Muscle of leg (tissue), 11 donors: Measurements from ENCODE around the gene NUDT16L1. TPM values are rescaled to one million over a fixed set of nuclear protein-coding genes. Genes with fewer than 3 reads are reported as not detected.
A peak's percentile ranks its signal among the peaks of the same experiment; 100 is the strongest.

Source experiments
- DNase-seq: peaks from one replicate; pipeline ENCODE4 v3.0.0; 2013
- H3K27ac ChIP-seq: one replicate; pipeline ENCODE4 v1.5.1; 2013; ENCODE audit warnings: mild to moderate bottlenecking, low read length, control low read depth
- H3K27me3 ChIP-seq: one replicate; pipeline ENCODE4 v1.6.1; 2013; ENCODE audit warnings: low read length; ENCODE audit not compliant: control insufficient read depth, insufficient read depth
- H3K36me3 ChIP-seq: one replicate; pipeline ENCODE4 v1.6.1; 2013; ENCODE audit warnings: low read length; ENCODE audit not compliant: control insufficient read depth, insufficient read depth
- H3K4me1 ChIP-seq: one replicate; pipeline ENCODE4 v1.6.1; 2013; ENCODE audit warnings: low read length; ENCODE audit not compliant: control insufficient read depth, insufficient read depth
- H3K4me3 ChIP-seq: one replicate; pipeline ENCODE4 v1.5.1; 2013; ENCODE audit warnings: low read length, control low read depth
- H3K9me3 ChIP-seq: replicated peaks from 2 replicates; pipeline ENCODE4 v1.6.1; 2013; ENCODE audit warnings: low read depth, low read length; ENCODE audit not compliant: control insufficient read depth
- WGBS: methylation state at CpG from one replicate; pipeline ENCODE4 v1.1.5; 2013; ENCODE audit warnings: missing lambda C conversion rate; ENCODE audit not compliant: insufficient coverage; 5-methylcytosine and 5-hydroxymethylcytosine counted together
- polyA plus RNA-seq, 8 donors: library from polyadenylated mRNA; unstranded; fragments of 120-200 nt; gene quantifications; one replicate each; pipeline versions ENCODE4 v1.2.1 to v1.2.3, GENCODE V29; 2013; ENCODE audit warnings: inconsistent platforms in 1 of 8, low replicate concordance in 1 of 8; ENCODE audit not compliant: insufficient read length in 8 of 8, insufficient read depth in 1 of 8
- total RNA-seq: library from RNA; stranded (reverse); fragments of 120-200 nt; gene quantifications from one replicate; pipeline ENCODE4 v1.2.4, GENCODE V29; 2013

Gene NUDT16L1
- total and polyA plus RNA-seq, 9 donors, result 24.9 to 32.2 (median 27.8) TPM

DNA sequence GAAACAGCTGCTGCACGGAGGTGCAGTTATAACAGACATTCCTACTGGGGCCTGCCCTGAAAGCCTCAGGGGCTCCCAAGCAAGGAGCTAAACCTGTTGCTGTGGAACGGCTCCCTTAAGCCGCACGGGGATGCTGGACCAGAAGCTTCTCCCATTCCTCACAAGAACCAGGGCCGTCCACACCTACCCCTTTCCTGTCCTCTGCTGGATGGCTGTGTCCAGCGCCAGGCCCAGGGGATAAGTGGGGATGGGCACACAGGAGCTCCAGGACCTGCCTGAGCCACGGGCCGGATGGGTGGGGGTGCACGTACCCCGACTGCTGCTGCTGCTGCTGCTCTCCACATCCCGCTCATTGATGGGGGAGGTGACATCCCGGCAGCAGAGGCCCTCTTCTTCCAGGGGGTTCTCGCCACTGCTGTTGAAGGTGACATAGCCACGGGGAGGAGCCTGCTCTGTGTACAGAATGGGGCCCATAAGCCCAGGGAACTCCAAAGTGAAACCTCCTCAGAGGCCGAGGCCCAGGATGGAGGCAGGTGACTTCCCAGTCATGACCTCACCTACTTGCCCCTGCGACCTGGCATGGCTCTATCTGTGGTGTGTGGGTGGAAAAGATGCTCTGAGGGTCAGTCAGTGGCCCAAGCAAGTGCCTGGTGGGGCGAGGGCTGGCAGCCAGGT, 8.6 kb downstream of the NUDT16L1 start:
- Histone ChIP-seq H3K27me3 (no peaks in the 10 kb centered on the region), H3K4me1 (no peaks in the 10 kb centered on the region), H3K36me3 (peaks cover 87% of the 10 kb centered on the region), H3K27ac (no peak overlapping the region), H3K9me3 (no peaks in the 10 kb centered on the region), H3K4me3 (no peak overlapping the region)
- 81% methylated on average over 7 of the region's 17 CpGs for WGBS
- no peak for DNase-seq

DNA sequence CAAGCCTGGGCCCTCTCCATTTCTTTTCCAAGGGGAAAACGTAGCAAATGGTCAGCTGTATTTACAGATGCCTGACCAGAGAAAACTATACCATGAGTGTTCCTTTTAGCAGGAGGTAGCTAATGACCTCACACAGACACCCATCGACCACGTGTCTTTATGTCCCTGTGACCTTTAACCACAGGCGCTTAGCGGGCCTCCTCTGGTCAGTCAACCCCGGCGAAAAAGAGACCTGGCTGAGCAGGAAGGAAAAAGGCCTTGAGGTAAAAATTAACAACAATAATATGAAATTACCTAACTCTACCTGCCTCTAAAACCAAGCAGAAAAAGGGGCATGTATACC, 9.1 kb downstream of the NUDT16L1 start:
- Histone ChIP-seq H3K27ac (no peak overlapping the region), H3K36me3 (peaks cover 87% of the 10 kb centered on the region), H3K4me1 (no peaks in the 10 kb centered on the region), H3K27me3 (no peaks in the 10 kb centered on the region), H3K9me3 (no peaks in the 10 kb centered on the region), H3K4me3 (no peak overlapping the region)
- WGBS, result 53% methylated on average over 3 of the region's 7 CpGs
- DNase-seq, result no peak

DNA sequence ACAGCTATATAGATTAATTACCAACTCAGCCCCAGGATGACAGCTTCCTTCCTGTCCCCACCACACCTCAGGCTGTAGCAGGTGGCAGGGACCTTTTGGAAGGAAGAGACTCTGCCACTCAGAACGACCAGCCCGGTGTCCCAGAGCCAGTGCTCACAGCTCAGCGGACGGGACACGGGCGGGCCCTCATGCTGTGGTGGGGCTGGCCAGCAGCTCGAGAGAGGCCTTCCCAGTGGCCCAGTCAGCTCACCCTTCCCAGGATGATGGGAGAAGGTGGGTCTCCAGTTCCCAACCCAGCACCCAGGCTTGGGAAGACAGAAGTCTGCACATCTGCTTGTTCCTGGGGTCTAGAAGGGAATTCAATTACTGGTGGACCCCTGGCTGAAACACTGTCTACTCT, 10.5 kb downstream of the NUDT16L1 start:
- Histone ChIP-seq H3K27me3 (no peaks in the 10 kb centered on the region), H3K9me3 (no peaks in the 10 kb centered on the region), H3K27ac (no peak overlapping the region), H3K36me3 (peaks cover 72% of the 10 kb centered on the region), H3K4me3 (no peak overlapping the region), H3K4me1 (no peaks in the 10 kb centered on the region)
- no peak for DNase-seq
- WGBS, result 100% methylated on average over 1 of the region's 7 CpGs

DNA sequence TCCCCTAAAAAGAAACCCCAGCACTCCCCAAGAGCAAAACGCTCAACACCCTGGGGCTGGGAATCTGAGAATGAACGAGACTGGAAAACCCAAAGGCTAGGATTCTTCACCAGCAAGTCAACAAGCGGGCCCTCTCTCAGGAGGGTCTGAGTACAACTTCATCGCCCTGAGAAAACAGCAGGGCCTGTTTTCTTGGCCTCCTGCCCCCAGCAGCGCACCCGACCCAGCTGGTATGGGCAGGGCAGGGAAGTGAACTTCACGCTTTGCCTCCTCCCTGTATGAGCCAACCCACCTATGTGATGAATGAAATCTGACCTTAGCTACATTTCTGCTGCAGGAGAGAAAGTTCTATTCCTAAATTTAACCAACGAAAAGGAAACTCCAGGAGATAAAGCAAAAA, 11.1 kb downstream of the NUDT16L1 start:
- Histone ChIP-seq H3K9me3 (no peaks in the 10 kb centered on the region), H3K4me3 (no peak overlapping the region), H3K4me1 (no peaks in the 10 kb centered on the region), H3K27ac (no peak overlapping the region), H3K27me3 (no peaks in the 10 kb centered on the region), H3K36me3 (peaks cover 68% of the 10 kb centered on the region)
- WGBS, result 100% methylated on average over 2 of the region's 8 CpGs
- no peak for DNase-seq

DNA sequence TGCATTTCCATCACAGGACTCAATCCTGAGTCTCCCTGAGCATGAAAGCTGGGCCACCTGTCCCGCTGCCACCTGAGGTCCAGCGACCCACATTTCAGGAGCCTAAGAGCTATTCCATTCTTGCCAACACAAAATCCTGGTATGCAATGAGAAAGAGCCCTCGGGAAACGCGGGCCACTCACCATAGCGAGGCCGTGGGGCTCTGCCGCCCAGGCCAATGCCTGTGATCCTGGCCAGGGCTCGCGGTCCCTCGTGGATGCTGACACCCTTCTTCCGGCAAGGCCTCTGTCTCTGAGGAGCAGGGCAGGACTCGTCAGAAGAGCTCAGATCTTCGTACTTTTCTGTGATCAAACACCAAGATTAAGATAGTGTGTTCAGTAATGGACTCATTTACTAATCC, 11.6 kb downstream of the NUDT16L1 start:
- H3K4me3 ChIP-seq, result no peak overlapping the region
- H3K27ac ChIP-seq, result no peak overlapping the region
- H3K4me1 ChIP-seq, result no peaks in the 10 kb centered on the region
- DNase-seq, result no peak
- WGBS, result 94% methylated on average over 11 of the region's 14 CpGs
- peaks cover 68% of the 10 kb centered on the region for H3K36me3 ChIP-seq
- H3K9me3 ChIP-seq, result no peaks in the 10 kb centered on the region
- H3K27me3 ChIP-seq, result no peaks in the 10 kb centered on the region

DNA sequence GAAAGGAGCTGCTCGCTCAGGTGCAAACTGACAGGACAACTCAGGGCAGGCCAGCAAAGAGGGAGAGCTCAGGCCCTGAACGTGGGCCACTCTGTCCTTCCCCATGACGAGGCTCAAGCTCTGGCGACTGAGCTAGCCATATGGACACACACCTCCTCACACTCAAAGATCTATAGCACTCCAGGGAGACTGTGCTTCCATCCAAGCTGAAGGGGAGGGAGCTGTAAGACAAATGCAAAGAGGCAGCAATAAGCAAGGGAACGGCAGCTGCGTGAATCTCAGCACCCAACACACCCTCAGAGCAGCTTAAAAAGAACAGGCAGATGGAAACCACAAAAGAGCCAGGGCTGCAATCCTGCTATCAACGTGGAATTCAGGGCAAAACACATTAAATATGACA, 13.5 kb downstream of the NUDT16L1 start:
- peak; percentile 36 for DNase-seq
- 59% methylated on average over 4 of the region's 7 CpGs for WGBS
- Histone ChIP-seq H3K4me1 (no peaks in the 10 kb centered on the region), H3K36me3 (peaks cover 53% of the 10 kb centered on the region), H3K27me3 (no peaks in the 10 kb centered on the region), H3K4me3 (no peak overlapping the region), H3K9me3 (no peaks in the 10 kb centered on the region), H3K27ac (no peak overlapping the region)

DNA sequence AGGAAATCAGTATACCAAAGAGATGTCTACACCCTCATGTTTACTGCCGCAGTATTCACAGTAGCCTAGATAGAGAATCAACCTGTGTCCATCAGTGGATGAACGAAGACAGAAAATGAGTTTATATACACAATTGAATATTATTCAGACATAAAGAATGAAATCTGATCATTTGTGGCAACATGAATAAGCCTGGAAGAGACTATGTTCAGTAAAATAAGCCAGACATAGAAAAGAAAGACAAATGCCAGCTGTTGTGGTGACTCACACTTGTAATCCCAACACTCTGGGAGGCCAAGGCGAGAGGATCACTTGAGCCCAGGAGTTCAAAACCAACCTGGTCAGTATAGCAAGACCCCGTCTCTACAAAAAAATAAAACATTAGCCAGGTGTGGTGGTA, 16.1 kb downstream of the NUDT16L1 start:
- H3K4me1 ChIP-seq, result no peaks in the 10 kb centered on the region
- peaks cover 47% of the 10 kb centered on the region for H3K36me3 ChIP-seq
- DNase-seq, result no peak
- WGBS, result 100% methylated on average over 2 of the region's 4 CpGs
- no peak overlapping the region for H3K4me3 ChIP-seq
- H3K27me3 ChIP-seq, result no peaks in the 10 kb centered on the region
- H3K27ac ChIP-seq, result no peak overlapping the region
- H3K9me3 ChIP-seq, result no peaks in the 10 kb centered on the region

DNA sequence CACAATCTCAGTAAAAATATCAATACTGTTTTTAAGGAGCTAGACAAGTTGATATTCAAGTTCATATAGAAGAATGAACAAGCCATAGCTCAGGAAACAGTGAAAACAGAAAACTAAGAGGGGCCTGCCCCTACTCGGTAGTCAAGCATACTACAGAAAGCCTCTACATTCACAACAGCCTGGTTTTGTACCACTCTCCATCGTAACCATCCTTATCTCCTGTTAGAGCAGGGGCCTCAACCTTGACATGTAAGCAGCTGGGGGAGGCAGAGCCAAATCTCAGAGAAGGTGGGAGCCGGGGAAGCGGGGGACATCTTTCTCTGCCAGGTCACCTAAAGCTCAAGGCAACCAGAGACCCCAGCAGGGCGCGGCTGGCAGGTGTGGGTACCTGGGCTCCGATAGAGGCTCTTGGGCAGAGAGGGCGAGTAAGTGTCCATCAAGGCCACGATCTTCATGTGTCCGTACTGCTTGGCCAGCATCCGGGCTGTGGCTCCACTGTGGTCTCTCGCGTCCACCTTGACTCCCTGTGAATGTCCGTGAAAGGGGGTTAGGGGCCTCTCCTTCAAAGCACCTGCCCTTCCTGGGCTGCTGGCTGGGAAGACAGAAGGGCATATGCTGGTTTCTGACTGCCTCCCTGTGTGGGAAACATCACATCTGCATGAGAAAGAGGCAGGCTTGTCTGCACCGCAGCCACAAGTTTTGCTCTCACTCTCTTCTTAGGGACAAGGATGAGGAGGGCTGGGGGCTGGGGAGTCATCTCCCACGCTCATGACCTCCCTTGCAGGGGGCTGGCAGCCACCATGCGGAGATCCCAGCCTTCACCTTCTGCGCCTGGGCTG, 20.5 kb downstream of the NUDT16L1 start:
- no peak overlapping the region for H3K27ac ChIP-seq
- H3K4me1 ChIP-seq, result no peaks in the 10 kb centered on the region
- H3K4me3 ChIP-seq, result no peak overlapping the region
- no peak for DNase-seq
- H3K9me3 ChIP-seq, result no peaks in the 10 kb centered on the region
- 89% methylated on average over 14 of the region's 18 CpGs for WGBS
- peaks cover 45% of the 10 kb centered on the region for H3K36me3 ChIP-seq
- H3K27me3 ChIP-seq, result no peaks in the 10 kb centered on the region

DNA sequence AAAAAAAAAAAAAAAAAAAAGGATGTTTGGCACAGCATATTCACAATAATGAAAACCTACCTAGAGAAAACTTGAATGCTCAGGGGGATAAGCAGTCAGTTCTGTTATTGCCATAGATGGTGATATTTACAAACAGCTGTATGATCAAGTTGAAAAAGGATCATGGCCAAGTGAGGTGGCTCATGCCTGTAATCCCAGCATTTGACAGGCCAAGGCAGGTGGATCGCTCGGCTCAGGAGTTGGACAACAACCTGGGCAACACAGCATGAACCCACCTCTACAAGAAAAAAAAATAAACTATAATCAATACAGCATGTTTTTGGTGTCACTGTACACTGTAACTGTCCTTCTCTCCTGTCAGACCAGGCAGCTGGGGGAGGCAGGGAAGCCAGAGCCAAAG, 21.6 kb downstream of the NUDT16L1 start:
- no peak for DNase-seq
- H3K36me3 ChIP-seq, result peaks cover 40% of the 10 kb centered on the region
- no peaks in the 10 kb centered on the region for H3K4me1 ChIP-seq
- no peak overlapping the region for H3K27ac ChIP-seq
- no CpG with 5 or more reads among the region's 2 CpGs for WGBS
- H3K27me3 ChIP-seq, result no peaks in the 10 kb centered on the region
- H3K9me3 ChIP-seq, result no peaks in the 10 kb centered on the region
- H3K4me3 ChIP-seq, result no peak overlapping the region

DNA sequence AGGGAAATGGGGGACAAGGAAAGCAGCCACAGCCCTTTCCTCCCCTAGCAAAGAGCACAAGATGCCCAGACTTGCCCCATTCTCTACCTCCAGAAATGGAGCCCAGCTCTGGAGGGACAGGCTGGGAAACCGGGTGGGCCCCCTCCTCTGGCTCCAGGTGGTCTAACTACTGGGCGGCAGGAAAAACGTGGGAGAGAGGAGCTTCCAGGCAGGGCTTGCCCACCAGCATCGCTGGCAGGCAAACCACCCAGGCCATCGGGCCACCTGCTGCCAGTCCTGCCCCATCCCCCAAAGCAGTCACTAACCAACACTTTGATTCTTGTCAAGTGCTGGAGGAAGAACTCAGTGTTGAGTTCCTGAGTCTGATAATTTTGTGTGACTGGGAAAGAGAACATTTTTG, 25.1 kb downstream of the NUDT16L1 start:
- no CpG with 5 or more reads among the region's 5 CpGs for WGBS
- Histone ChIP-seq H3K4me1 (no peaks in the 10 kb centered on the region), H3K9me3 (no peaks in the 10 kb centered on the region), H3K27ac (no peak overlapping the region), H3K27me3 (no peaks in the 10 kb centered on the region), H3K4me3 (no peak overlapping the region), H3K36me3 (peaks cover 41% of the 10 kb centered on the region)
- no peak for DNase-seq
